ENCODE results near the gene MKI67.
A peak's percentile ranks its signal among the peaks of the same experiment; 100 is the strongest.

Gene MKI67

GRCh38 chr10:128047351-128047750 lies 78.9 kb downstream of the MKI67 start:
- Mint-ChIP-seq H3K9me3 (no peaks in the 10 kb centered on the region), H3K4me3 (peak overlapping the region; percentile 92), H3K27ac (peak overlapping the region; percentile 86), H3K27me3 (no peaks in the 10 kb centered on the region), H3K4me1 (peaks cover 40% of the 10 kb centered on the region), H3K36me3 (peaks cover 10% of the 10 kb centered on the region)
- ATAC-seq (ENCODE audit: low read depth): peak; percentile 99
- DNase-seq (ENCODE audit: low spot score in 2 of 2): peak; percentile 63 to 69

- H3K4me1 Mint-ChIP-seq: peaks cover 40% of the 10 kb centered on the region
- peak overlapping the region; percentile 86 for H3K27ac Mint-ChIP-seq
- ATAC-seq (ENCODE audit: low read depth) (no peak), DNase-seq (ENCODE audit: low spot score in 2 of 2) (no peak)
- no peaks in the 10 kb centered on the region for H3K27me3 Mint-ChIP-seq
- H3K36me3 Mint-ChIP-seq: peaks cover 8% of the 10 kb centered on the region
- peak overlapping the region; percentile 92 for H3K4me3 Mint-ChIP-seq
- no peaks in the 10 kb centered on the region for H3K9me3 Mint-ChIP-seq
These were observed 79.3 kb downstream of the MKI67 start for GRCh38 chr10:128046953-128047290.
